HG03521 (cell line): ENCODE results near the gene CNTN1.

Source experiments
- ATAC-seq: cut with Tn5 transposase; IDR thresholded peaks from one replicate; pipeline ENCODE4 v1.9.1; 2021; ENCODE audit warnings: mild to moderate bottlenecking, moderate library complexity; ENCODE audit not compliant: unreplicated experiment

CNTN1 gene

DNA sequence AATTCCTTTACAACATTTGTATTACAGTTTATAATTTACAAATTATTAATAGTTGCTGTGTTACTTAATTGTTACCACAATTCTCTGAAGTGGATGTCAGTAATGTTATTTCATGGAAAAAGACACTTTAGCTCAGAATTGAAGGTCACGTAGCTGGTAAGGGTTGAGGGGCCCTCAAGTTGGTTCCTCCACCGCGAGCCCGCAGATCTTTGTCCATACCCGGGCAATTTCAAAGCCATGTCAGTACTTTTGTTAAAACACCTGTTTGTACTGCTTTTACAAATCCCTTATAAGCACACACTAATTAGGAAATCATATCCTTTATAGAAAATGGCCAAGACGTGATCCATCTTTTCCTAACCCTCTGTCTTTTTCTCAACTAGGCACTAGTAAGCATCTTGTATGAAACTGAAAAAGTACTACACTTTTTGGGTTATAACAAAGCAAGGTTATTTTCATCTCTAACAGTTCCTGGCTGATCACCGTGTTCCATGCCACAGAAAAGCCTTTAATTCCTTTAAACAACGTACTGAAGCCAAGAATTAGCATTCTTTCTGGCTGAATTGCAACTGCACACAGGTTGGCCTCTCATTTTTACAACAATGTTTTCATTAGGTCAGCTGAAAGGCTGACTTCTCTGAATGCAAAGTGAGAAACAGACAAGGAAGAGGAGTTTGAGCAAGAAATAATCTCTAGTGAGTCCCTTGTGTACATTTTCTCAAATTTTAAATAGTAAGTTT lies 76.1 kb downstream of the CNTN1 start:
- no peak for ATAC-seq

DNA sequence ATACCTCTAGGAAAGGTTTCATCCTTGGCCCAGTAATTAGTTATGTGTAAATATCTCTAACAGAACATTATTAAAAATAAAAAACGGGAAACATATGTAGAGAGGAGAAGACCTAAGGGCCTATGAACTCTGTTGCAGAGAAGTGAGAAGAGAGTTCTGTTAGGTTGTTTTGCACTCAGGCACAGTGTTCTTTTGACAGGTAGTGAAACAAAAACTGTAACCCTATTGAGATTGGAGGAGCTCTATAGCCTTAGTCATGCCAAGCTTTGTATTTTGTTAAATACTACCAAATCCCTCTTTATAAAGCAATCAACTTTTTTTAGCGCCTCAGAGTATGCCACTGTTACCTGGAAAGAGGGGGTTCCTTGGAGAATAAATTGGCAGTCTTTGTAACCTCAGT lies 77.6 kb downstream of the CNTN1 start:
- no peak for ATAC-seq

DNA sequence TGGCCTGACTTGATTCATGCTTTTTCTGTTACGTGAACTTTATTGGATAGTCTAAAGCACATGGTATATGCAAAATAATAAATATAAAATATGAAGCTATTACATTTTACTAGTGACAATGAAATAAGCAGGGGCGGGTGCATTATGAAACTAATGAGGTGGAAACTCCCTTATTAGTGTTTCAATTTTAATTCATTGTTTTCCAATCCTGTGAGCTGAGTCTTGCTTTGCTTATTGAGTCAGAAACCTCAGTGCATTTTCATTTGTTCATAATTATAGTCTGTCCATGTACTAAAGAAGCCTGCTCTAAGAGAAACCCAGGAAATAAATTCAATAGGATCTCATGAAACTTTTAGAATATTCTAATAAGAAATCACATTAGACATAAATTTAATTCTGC lies 78.5 kb downstream of the CNTN1 start:
- ATAC-seq: no peak

GRCh38 chr12:40775661-40776060 lies 83.4 kb downstream of the CNTN1 start:
- no peak for ATAC-seq

DNA sequence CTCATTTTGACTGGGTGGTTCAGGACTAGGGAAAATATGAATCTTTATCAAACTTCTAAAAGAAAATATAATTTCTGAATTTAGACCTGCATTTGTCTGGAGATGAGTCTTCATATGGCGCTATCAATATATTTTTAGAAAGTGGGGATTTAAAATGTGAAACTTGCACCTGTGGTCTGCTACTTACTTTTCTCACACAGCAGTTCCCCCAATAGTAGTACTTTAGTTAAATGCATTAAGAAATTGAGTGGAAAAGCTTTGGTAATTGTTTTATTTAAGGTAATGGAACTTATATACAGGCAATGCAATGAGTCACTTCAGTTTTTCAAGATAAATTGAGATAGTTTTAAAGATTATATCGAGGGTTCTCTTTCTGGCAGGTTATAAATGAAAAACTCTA lies 91.9 kb downstream of the CNTN1 start:
- ATAC-seq: no peak

- ATAC-seq: no peak
Observed at GRCh38 chr12:40788276-40788675, 96.0 kb downstream of the CNTN1 start.

DNA sequence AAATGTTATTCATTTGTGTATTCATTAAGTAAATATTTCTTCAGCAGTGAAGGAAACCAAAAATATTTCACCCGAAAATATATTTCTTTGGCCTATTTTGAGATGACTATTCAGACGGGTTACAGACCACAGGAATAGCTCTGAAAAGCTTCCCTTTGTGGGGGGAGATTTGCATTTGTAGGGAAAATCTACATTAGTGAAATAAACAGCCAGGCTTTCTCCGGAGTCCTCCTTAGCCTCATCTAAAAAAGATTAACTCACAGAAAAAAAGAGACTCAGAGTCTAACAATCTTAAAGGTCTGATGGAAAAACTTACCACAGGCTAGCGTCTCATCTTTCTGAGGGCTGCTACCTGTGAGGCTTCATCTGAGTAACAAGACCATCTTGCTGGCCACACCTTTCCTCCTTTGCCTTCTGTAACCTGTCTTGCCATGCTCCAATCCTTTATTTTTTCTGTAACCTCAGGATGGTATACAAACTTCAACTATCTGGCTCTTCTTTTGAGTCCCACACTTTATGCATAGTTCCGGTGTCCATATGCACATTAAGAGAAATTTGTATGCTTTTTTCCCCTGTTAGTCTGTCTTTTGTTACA lies 100.7 kb downstream of the CNTN1 start:
- ATAC-seq: no peak

DNA sequence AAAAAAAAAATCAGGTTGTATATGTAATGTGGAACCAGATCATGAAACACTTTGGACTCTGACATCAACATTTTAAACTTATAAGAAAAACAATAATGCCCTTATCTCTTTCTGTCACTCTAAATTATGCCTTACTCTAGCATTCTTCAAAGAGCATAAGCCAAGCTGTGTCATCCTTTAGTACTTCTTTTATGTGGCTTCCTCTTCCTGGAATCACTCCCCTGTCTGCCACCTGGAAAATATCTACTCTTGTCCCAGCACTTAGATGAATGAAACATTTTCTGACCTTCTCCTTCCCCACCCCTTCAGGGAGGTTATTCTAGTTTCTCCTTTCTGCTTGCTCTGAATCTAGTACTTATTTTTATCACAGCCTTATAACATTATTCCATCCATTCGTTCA lies 101.2 kb downstream of the CNTN1 start:
- ATAC-seq: no peak

DNA sequence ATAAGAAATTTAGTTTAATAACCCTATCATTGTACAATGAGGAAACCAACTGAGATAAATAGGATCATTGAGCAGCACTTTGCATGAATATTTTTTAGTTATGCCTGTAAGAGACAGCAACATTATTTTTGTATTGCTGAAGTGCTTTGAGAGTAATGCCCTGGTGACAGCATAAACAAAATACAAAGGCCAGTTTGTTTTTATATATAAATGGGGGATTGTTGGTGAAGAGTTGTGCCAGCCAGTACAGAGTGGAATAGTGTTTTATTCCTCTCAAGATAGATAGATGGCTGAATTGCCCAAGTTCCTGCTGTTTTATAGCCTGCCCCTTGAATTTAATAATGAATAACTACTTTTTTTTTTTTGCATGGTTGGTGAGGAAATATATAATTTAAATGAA lies 101.8 kb downstream of the CNTN1 start:
- ATAC-seq: no peak

DNA sequence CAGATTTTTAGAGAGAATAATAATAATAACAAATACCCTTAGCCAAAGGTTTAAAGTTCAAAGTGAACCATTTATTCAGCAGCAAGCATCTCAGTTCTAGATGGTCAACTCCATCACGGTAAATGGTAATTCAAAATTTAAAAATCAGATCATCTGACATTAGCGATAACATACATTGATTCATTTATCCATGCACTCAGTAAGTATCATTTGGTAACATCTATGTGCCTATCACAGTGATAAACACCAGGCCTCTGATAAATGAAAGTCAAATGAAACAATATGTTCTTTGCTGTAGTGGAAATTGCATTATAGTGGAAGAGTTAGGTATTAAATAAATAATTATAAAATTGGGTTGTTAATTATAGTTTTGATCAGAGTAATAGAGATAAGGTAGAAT lies 108.8 kb downstream of the CNTN1 start:
- no peak for ATAC-seq

DNA sequence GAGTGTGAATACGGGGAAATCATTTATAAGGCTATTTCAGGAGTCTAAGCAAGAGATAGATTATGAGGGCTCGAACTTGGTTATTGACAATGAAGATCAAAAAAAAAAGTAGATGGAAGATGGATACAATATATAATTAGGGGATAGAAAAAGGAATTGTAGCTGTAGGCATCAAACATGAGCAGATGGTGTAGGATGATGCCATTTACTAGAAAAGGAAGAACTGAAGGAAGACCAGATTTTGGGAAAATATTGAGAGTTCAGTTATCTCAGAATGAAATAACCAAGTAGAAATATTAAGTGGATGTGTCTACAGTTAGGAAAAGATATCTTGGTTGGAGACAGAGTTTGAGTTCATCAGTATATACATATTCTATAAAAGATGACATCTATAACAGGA lies 109.6 kb downstream of the CNTN1 start:
- ATAC-seq: no peak

- no peak for ATAC-seq
Observed at GRCh38 chr12:40802656-40803055, 110.4 kb downstream of the CNTN1 start.

GRCh38 chr12:40819436-40820108 lies 127.3 kb downstream of the CNTN1 start:
- ATAC-seq: no peak

- no peak for ATAC-seq
Observed at GRCh38 chr12:40820794-40821484, 128.7 kb downstream of the CNTN1 start.

DNA sequence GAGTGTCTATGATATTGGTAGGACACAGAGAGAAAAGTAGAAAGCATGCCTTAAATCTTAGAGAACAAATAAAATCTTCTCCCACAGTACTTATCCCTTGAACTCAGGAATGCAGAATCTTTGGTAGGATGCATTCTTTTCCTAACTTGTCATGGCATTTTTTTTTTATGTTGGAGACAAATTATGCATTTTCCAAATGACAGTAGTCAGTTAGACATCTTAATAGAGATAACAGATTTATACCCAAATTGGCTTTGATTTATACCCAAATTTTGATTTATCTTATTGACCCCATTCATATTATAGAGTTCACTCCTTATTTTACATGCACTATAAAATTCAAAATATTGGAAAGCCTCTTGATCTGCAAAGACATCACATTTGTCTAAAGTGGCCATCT lies 132.9 kb downstream of the CNTN1 start:
- no peak for ATAC-seq

GRCh38 chr12:40827683-40828592 lies 135.7 kb downstream of the CNTN1 start:
- no peak for ATAC-seq

DNA sequence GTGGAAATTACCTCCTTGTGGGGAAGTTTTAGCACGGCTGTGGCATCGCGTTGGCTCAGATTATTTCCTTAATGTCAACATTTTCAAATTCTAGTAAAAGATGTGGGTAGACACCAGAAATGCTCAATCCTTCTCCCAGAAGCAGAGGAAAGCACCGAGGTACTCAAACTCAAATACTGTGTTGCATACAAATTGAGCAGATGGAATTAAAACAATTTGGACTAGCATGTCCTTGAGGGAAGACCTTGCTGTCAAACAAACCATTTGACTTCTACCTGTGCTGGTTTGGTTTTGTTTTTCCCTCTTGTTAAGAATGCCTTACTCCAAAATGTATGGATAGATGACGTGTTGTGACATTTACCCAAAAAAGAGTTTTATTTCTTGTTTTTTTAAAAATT lies 136.4 kb downstream of the CNTN1 start:
- ATAC-seq: no peak

GRCh38 chr12:40829738-40830144 lies 137.5 kb downstream of the CNTN1 start:
- ATAC-seq: no peak

- no peak for ATAC-seq
Observed at GRCh38 chr12:40831916-40832315, 139.7 kb downstream of the CNTN1 start.

GRCh38 chr12:40832668-40833067 lies 140.4 kb downstream of the CNTN1 start:
- ATAC-seq: no peak

- ATAC-seq: no peak
Observed at GRCh38 chr12:40833818-40834217, 141.6 kb downstream of the CNTN1 start.
